ENCODE results near the gene CDKN1A.
"Not testable (repeated sequence)": the region's sequence is repeated elsewhere in the genome, so short reads cannot be mapped to it uniquely, and the experiment has no call there.

Gene CDKN1A

GRCh38 chr6:36678488-36679042 lies at the start of gene CDKN1A:
Gene CDKN1A, plus strand, starts transcription at chr6:36678714. Its CDS starts 5,388 bp downstream, at chr6:36684102.
- DNase-seq (ENCODE audit: low spot score): peak; percentile 71

- no peak for DNase-seq (ENCODE audit: low spot score)
These were observed 48.7 kb upstream of the CDKN1A start for GRCh38 chr6:36629784-36630183.

GRCh38 chr6:36631326-36632011 lies 47.0 kb upstream of the CDKN1A start:
- DNase-seq (ENCODE audit: low spot score): no peak

- DNase-seq (ENCODE audit: low spot score): no peak
These were observed 45.1 kb upstream of the CDKN1A start for GRCh38 chr6:36633370-36633769.

GRCh38 chr6:36633915-36634314 lies 44.6 kb upstream of the CDKN1A start:
- peak; percentile 26 for DNase-seq (ENCODE audit: low spot score)

- DNase-seq (ENCODE audit: low spot score): no peak
These were observed 44.0 kb upstream of the CDKN1A start for GRCh38 chr6:36634317-36635108.

GRCh38 chr6:36636283-36636682 lies 42.2 kb upstream of the CDKN1A start:
- no peak for DNase-seq (ENCODE audit: low spot score)

- no peak for DNase-seq (ENCODE audit: low spot score)
These were observed 41.7 kb upstream of the CDKN1A start for GRCh38 chr6:36636687-36637418.

GRCh38 chr6:36638579-36638978 lies 39.9 kb upstream of the CDKN1A start:
- DNase-seq (ENCODE audit: low spot score): no peak

- no peak for DNase-seq (ENCODE audit: low spot score)
These were observed 39.2 kb upstream of the CDKN1A start for GRCh38 chr6:36639171-36639808.

- no peak for DNase-seq (ENCODE audit: low spot score)
These were observed 37.0 kb upstream of the CDKN1A start for GRCh38 chr6:36641543-36641942.

GRCh38 chr6:36642913-36643817 lies 35.3 kb upstream of the CDKN1A start:
- DNase-seq (ENCODE audit: low spot score): peak; percentile 40

GRCh38 chr6:36643977-36644376 lies 34.5 kb upstream of the CDKN1A start:
- DNase-seq (ENCODE audit: low spot score): no peak

- DNase-seq (ENCODE audit: low spot score): no peak
These were observed 29.4 kb upstream of the CDKN1A start for GRCh38 chr6:36649086-36649485.

- DNase-seq (ENCODE audit: low spot score): no peak
These were observed 28.6 kb upstream of the CDKN1A start for GRCh38 chr6:36649701-36650484.

- no peak for DNase-seq (ENCODE audit: low spot score)
These were observed 27.6 kb upstream of the CDKN1A start for GRCh38 chr6:36650848-36651478.

GRCh38 chr6:36651659-36652379 lies 26.7 kb upstream of the CDKN1A start:
- DNase-seq (ENCODE audit: low spot score): no peak

GRCh38 chr6:36654469-36654868 lies 24.0 kb upstream of the CDKN1A start:
- DNase-seq (ENCODE audit: low spot score): not testable (repeated sequence)

Data from HuH-7 (cell line).